ENCODE measurements around the gene C2orf69. TPM values are rescaled to one million over a fixed set of nuclear protein-coding genes. Genes with fewer than 3 reads are reported as not detected.

C2orf69 gene
- total RNA-seq, 1 donor from 2014 or later: 8.8 TPM

DNA sequence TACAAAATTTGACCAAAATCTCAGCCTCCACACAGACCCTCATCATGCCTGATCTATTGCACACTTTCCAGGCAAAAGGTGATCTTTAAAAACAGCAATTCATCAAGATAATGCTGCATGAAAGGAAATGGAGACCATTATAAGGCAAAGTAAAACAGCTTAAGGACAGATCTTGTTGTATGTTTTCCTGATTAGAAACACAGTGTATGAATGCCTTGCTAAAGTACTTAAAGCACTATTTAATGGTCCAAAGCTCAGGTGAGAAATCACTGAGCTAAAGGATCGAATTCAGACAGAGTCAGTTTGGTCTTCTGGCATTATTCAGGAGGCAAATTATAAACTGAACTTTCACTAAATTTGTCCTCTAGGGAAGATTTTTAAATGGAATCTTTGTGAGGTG is 41.4 kb upstream of the C2orf69 start:
- peaks cover 5% of the 10 kb centered on the region for H3K36me3 Mint-ChIP-seq (ENCODE audit: unreplicated experiment)
- peaks cover 34% of the 10 kb centered on the region for H3K27me3 Mint-ChIP-seq (ENCODE audit: unreplicated experiment)
- TF ChIP-seq CTCF (IDR thresholded peaks at IDR 0.05): no peak
- H3K4me3 Mint-ChIP-seq (ENCODE audit: unreplicated experiment): no peak overlapping the region
- no peak for DNase-seq (ENCODE audit: extremely low spot score, unreplicated experiment)
- peaks cover 8% of the 10 kb centered on the region for H3K9me3 Mint-ChIP-seq (ENCODE audit: unreplicated experiment)
- peaks cover 17% of the 10 kb centered on the region for H3K4me1 Mint-ChIP-seq (ENCODE audit: unreplicated experiment)
- H3K27ac Mint-ChIP-seq (ENCODE audit: unreplicated experiment): no peak overlapping the region

DNA sequence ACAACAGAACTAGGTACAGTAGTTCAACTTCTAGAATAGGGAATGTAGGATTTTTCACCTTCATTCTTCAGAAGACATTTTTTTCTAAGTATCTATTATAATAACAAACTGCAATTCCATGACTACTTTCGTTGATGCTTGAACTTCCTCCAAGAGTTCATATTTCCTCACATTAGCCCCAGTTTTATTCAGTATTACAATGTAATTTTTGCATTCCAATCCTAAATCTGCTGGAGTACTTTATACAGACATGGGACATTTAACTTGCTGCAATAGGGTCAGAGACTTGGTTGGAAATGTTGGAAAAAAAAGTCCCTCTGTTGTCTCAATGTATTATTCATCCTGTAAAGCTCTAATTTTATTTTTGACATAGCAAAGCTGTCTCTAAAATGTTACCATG is 40.5 kb upstream of the C2orf69 start:
- H3K4me1 Mint-ChIP-seq (ENCODE audit: unreplicated experiment): peaks cover 26% of the 10 kb centered on the region
- no peak for DNase-seq (ENCODE audit: extremely low spot score, unreplicated experiment)
- no peak overlapping the region for H3K4me3 Mint-ChIP-seq (ENCODE audit: unreplicated experiment)
- peaks cover 26% of the 10 kb centered on the region for H3K27me3 Mint-ChIP-seq (ENCODE audit: unreplicated experiment)
- H3K9me3 Mint-ChIP-seq (ENCODE audit: unreplicated experiment): peaks cover 14% of the 10 kb centered on the region
- TF ChIP-seq CTCF (IDR thresholded peaks at IDR 0.05): no peak
- peak overlapping the region; percentile 16 for H3K27ac Mint-ChIP-seq (ENCODE audit: unreplicated experiment)
- H3K36me3 Mint-ChIP-seq (ENCODE audit: unreplicated experiment): peaks cover 5% of the 10 kb centered on the region

GRCh38 chr2:199874209-199874608 is 36.9 kb upstream of the C2orf69 start:
- no peak for TF ChIP-seq CTCF (IDR thresholded peaks at IDR 0.05)
- no peak for DNase-seq (ENCODE audit: extremely low spot score, unreplicated experiment)
- H3K9me3 Mint-ChIP-seq (ENCODE audit: unreplicated experiment): peaks cover 14% of the 10 kb centered on the region

GRCh38 chr2:199875400-199875799 is 35.7 kb upstream of the C2orf69 start:
- peaks cover 31% of the 10 kb centered on the region for H3K4me1 Mint-ChIP-seq (ENCODE audit: unreplicated experiment)
- TF ChIP-seq CTCF (IDR thresholded peaks at IDR 0.05): no peak
- H3K9me3 Mint-ChIP-seq (ENCODE audit: unreplicated experiment): peaks cover 14% of the 10 kb centered on the region
- peak overlapping the region; percentile 84 for H3K27ac Mint-ChIP-seq (ENCODE audit: unreplicated experiment)
- no peak overlapping the region for H3K4me3 Mint-ChIP-seq (ENCODE audit: unreplicated experiment)
- no peak for DNase-seq (ENCODE audit: extremely low spot score, unreplicated experiment)
- H3K36me3 Mint-ChIP-seq (ENCODE audit: unreplicated experiment): peaks cover 5% of the 10 kb centered on the region
- no peaks in the 10 kb centered on the region for H3K27me3 Mint-ChIP-seq (ENCODE audit: unreplicated experiment)

More at GRCh38 chr2:199874209-199874608, 36.9 kb upstream of the C2orf69 start:
- no peak overlapping the region for H3K27ac Mint-ChIP-seq (ENCODE audit: unreplicated experiment)
- H3K27me3 Mint-ChIP-seq (ENCODE audit: unreplicated experiment): peaks cover 6% of the 10 kb centered on the region
- no peak overlapping the region for H3K4me3 Mint-ChIP-seq (ENCODE audit: unreplicated experiment)
- H3K4me1 Mint-ChIP-seq (ENCODE audit: unreplicated experiment): peaks cover 38% of the 10 kb centered on the region
- H3K36me3 Mint-ChIP-seq (ENCODE audit: unreplicated experiment): peaks cover 5% of the 10 kb centered on the region

GRCh38 chr2:199882667-199883066 is 28.4 kb upstream of the C2orf69 start:
- peaks cover 2% of the 10 kb centered on the region for H3K4me1 Mint-ChIP-seq (ENCODE audit: unreplicated experiment)
- H3K27me3 Mint-ChIP-seq (ENCODE audit: unreplicated experiment): peaks cover 7% of the 10 kb centered on the region
- H3K27ac Mint-ChIP-seq (ENCODE audit: unreplicated experiment): no peak overlapping the region
- no peaks in the 10 kb centered on the region for H3K9me3 Mint-ChIP-seq (ENCODE audit: unreplicated experiment)
- H3K4me3 Mint-ChIP-seq (ENCODE audit: unreplicated experiment): no peak overlapping the region
- no peak for DNase-seq (ENCODE audit: extremely low spot score, unreplicated experiment)
- no peaks in the 10 kb centered on the region for H3K36me3 Mint-ChIP-seq (ENCODE audit: unreplicated experiment)
- TF ChIP-seq CTCF (IDR thresholded peaks at IDR 0.05): no peak

All from osteocyte (in vitro differentiated cells).